RWPE1 (cell line): ENCODE measurements around the gene EIF4EBP3.

Experiments
- CTCF ChIA-PET: fragments of 350-600 bp; sonication (Branson Sonifier 250); formaldehyde crosslinking; extraction: SDS; loops from one replicate; lab custom pipeline; 2021; lab: Yijun Ruan, JAX
- POLR2A ChIA-PET: fragments of 400-600 bp; formaldehyde crosslinking; extraction: SDS; loops from one replicate; lab custom pipeline; 2020; ENCODE audit warnings: antibody characterized with exemption; ENCODE audit not compliant: low non-redundant PET; lab: Yijun Ruan, JAX
- DNase-seq: peaks from one replicate; pipeline ENCODE4 v3.0.0; 2012; ENCODE audit warnings: low spot score
- H3K27ac ChIP-seq: fragments of 450-650 bp; 2 replicates; pipeline ENCODE4 v1.5.1; 2017
- TF ChIP-seq, protein P1 (sequence below): fragments of 450-650 bp; conservative IDR thresholded peaks from 2 replicates; pipeline ENCODE4 v1.5.1; 2017; ENCODE audit warnings: low read depth, mild to moderate bottlenecking

EIF4EBP3 gene

DNA sequence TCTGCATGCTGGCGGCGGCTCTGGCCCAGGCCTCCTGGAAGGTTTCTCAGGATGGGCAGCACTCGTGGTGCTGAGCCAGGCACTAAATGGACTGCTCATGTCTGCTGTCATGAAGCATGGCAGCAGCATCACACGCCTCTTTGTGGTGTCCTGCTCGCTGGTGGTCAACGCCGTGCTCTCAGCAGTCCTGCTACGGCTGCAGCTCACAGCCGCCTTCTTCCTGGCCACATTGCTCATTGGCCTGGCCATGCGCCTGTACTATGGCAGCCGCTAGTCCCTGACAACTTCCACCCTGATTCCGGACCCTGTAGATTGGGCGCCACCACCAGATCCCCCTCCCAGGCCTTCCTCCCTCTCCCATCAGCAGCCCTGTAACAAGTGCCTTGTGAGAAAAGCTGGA is 20.4 kb downstream of the EIF4EBP3 start:
- DNase-seq: no peak
- POLR2A ChIA-PET: no interaction called here
- TF ChIP-seq, protein P1, sequence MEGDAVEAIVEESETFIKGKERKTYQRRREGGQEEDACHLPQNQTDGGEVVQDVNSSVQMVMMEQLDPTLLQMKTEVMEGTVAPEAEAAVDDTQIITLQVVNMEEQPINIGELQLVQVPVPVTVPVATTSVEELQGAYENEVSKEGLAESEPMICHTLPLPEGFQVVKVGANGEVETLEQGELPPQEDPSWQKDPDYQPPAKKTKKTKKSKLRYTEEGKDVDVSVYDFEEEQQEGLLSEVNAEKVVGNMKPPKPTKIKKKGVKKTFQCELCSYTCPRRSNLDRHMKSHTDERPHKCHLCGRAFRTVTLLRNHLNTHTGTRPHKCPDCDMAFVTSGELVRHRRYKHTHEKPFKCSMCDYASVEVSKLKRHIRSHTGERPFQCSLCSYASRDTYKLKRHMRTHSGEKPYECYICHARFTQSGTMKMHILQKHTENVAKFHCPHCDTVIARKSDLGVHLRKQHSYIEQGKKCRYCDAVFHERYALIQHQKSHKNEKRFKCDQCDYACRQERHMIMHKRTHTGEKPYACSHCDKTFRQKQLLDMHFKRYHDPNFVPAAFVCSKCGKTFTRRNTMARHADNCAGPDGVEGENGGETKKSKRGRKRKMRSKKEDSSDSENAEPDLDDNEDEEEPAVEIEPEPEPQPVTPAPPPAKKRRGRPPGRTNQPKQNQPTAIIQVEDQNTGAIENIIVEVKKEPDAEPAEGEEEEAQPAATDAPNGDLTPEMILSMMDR: no peak
- CTCF ChIA-PET: no interaction called here
- no peak overlapping the region for H3K27ac ChIP-seq

- DNase-seq: no peak
- ChIA-PET CTCF (no interaction called here), POLR2A (no interaction called here)
- TF ChIP-seq, protein P1: no peak
- peak overlapping the region; percentile 23 for H3K27ac ChIP-seq
Observed at GRCh38 chr5:140568443-140569063, 21.1 kb downstream of the EIF4EBP3 start.

DNA sequence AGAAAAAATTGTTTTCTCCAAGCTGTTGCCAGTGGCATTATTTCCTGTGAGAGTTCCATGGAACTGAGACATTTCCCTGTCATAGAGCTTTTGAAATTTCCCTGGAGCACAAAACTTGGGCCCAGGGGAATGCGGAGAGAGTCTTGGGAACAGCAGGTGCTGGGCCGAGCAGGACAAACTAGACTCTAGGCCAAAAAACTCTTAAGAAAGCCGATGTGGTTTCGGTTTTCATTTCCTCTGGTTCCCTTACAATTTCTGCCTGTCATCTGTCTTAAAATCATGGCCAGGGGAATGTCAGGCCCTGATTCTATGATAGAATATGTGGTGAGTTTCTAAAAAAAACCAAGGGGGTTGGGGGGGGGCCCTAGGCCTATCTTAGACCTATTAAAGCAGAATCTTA is 21.7 kb downstream of the EIF4EBP3 start:
- POLR2A ChIA-PET: no interaction called here
- H3K27ac ChIP-seq: no peak overlapping the region

GRCh38 chr5:140570058-140570457 is 22.6 kb downstream of the EIF4EBP3 start:
- ChIA-PET POLR2A (no interaction called here), CTCF (interaction anchor here (0.6 to 1.3 kb wide), 2 partner anchors 22 to 266 kb away, joined by 3 to 4 read pairs; partner anchors contain the start of gene EIF4EBP3)
- no peak overlapping the region for H3K27ac ChIP-seq
- TF ChIP-seq, protein P1: no peak
- no peak for DNase-seq

More for the DNA sequence above, 21.7 kb downstream of the EIF4EBP3 start:
- CTCF ChIA-PET: interaction anchor here (1.3 kb wide), 1 partner anchor 21 kb away, joined by 3 read pairs; the partner anchor contains the start of gene EIF4EBP3
- TF ChIP-seq, protein P1: no peak
- no peak for DNase-seq

GRCh38 chr5:140570488-140570887 is 23.0 kb downstream of the EIF4EBP3 start:
- DNase-seq: no peak
- H3K27ac ChIP-seq: no peak overlapping the region
- TF ChIP-seq, protein P1: no peak
- CTCF ChIA-PET: no interaction called here
- POLR2A ChIA-PET: no interaction called here

GRCh38 chr5:140571105-140571504 is 23.6 kb downstream of the EIF4EBP3 start:
- TF ChIP-seq, protein P1: no peak
- CTCF ChIA-PET: interaction anchor here (0.8 kb wide), 1 partner anchor 75 kb away, joined by 3 read pairs; no protein-coding TSS in a partner anchor
- POLR2A ChIA-PET: no interaction called here
- H3K27ac ChIP-seq: no peak overlapping the region
- DNase-seq: no peak
